HG03103 (cell line): Measurements from ENCODE around the gene NECAB3.

Experiments
- ATAC-seq: cut with Tn5 transposase; IDR thresholded peaks from one replicate; pipeline ENCODE4 v1.9.1; 2021; ENCODE audit warnings: low read depth; ENCODE audit not compliant: unreplicated experiment

The NECAB3 gene

DNA sequence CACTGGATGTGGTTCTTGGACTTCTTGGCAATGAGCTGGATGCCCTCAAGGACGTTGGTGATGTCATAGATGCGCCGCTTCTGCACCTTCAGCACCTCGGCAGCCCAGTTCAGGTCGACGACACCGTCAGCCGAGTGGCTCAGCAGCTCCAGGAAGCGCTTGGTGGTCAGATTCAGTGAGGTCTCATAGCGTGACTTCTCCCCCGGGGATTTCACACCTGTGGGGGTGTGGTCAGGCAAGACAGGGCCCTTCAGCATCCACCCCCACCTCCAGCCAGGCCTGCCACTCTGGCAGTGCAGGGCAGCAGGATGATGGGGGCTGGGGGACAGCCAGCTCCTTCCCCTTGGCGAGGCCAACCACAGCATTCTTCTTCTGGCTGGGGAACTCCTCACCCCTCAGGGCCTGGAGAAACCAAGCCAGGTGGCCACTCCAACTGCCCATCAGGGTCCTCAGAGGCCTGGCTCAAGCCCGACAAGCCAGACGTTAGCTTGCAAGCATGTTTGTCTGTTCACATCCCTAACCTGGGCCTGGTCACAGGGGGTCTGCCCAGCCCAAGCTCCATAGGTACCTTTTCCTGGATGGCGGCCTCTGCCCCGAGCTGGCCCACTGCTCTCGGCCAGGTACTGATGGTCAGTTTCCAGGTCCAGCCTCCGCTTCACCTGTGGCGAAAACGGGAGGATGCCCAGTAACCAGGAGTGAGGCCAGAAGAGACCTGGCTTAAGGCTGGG lies 5.7 kb upstream of the NECAB3 start:
- ATAC-seq: peak; percentile 61

DNA sequence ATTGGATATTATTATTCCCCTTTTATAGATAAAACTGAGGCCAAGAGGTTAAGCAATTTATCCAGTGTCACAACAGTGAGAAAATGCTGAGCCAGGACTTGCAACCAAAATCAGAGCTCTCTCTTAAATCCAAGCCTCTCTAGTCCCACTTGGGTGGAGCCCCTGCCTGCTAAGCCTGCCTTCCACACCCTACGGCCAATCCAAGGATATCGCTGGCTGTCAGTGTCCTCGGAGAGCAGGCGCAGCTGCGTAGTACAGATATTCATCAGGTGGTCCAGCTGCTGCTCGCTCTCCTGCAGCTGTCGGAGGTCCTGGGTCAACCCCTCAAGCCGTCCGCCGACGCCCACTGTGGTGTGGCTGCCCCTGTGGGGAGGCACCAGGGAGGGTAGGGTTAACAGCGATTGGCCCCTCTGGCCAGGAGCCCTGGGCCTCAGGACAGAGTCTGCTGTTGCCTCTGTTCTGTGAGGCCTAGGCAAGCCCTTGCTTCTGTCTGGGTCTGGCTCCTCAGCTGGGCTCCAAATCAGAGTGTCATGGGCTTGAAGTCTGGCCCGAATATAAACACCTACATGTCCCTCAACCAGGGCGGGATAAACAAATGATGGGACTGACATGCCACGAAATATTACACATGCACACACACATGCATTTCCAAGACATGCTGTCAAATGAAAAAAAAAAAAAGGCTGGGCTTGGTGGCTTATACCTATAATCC lies 3.9 kb upstream of the NECAB3 start:
- no peak for ATAC-seq

DNA sequence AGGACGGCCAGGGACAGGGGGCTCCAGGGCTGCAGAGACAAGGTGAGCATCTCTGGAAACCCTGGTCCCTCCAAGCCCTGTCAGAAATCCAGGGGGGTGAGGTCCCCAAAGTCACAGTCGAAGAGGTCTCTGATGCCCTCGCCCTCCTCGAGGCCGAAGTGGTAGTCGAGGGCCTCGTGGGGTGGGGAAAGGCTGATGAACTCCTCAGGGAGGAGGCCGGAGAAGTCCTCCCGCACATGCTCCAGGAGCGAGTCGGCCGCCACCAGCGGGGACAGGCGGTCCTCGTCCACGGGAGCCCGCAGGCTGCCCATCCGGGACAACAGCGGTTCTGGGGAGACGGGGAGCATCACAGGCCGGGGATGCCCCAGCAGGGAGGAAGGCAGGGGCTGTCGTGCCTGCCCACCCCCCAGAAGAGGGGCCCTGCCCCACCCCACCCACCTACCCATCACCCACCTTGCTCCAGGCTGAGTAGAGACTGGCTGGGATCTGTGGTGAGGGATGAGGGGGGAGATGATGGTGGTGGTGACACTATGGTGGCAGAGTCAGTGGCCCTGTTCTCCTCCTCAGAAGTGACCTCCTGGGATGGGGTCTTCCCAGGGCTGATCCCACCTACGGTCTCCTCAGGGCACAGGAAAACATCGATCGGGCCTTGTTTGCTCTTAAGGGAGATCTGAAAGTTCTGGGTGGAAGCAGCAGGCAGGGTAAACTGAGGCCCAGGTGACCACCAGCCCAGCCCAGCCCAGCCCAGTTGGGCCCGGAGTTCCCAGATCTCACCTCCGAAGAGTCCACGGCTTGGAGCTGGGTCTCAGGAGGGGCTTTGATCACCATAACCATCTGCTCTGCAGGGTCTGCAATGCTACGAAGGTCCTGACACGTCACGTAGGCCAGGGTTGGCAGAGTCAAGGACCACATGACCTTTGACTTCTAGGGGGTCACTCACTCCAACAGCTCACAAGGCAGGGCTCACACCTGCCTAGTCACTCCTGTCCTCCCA lies 2.7 kb upstream of the NECAB3 start:
- no peak for ATAC-seq

GRCh38 chr20:33676121-33676520 lies 1.9 kb upstream of the NECAB3 start:
- no peak for ATAC-seq

DNA sequence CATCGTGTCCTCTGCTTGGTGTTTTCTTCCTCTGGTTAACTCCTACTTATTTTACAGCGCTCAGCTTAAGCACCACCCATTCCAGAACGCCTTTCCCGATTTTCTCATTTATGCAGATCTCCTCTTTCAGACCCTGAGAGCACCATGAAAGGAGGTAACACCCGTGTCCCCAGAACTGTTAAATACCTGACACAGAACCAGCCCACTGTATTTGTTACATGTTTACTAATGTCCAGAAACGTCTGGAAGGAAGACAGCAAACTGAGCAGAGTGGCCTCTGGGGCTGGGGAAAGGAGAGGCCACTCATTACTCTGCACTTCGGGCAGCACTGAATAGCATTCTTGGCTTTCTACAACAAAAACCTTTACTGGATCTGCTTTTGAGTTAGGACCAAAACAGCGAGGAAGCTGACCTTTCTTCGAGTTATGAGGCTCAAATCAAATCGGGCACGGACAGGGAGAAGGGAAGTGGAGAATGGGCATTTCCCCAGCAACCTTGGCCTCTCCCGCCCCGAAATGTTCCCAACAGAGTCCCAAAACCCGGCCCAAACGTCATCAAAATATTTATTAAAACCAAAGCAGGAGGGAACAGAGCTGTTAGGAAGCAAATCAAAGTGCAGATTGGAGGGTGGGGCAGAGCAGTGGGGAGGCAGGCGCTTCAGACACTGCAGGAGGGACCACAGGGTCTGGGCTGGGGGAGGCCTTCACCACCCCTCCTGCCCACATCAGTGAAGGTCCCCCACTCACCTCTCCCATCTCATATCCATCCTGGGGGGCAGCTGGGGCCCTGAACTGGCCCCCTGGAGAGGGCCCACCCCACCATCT lies 1.1 kb upstream of the NECAB3 start:
- ATAC-seq: no peak

DNA sequence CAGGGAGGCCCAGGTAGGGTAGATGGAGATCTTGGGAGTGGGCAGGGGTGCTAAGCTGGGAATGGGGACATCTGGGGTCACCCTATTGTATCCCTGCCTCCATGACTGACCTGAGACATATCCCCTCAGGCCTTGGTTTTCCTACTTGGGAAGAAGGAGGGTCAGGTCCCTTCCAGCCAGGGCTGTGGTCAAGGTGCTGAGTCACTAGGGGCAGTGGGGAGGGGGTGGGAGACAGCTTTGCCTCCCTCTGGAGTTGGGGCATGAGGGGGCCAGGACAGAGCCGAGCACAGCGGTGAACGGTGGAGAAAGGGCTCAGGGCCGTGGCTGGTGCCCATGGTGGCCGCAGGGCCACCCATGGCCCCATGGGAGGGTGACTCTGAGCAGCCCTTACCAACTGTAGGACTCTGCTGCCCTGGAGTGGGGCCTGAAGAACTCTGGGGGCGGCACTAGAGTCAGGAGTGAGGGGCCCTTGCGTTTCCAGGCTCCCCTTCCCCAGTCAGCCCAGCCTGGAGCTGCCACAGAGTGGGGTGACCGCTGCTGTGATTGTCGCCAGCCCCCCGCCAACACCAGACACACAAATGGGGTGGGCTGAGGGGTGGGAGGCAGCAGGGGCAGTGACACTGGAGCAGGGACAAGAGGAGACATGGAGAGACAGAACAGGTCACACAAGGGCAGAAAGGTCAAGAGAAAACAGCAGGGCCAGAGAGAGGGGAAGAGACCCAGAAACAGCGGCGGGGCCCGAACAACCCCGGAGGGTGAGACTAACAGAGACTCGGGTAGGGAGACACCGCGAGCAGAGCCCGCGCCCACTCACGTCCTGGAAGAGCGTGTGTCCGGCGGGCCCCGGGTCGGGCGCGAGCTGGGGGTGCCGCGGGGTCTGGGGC lies 576 bp downstream of the NECAB3 start:
- peak; percentile 36 for ATAC-seq

DNA sequence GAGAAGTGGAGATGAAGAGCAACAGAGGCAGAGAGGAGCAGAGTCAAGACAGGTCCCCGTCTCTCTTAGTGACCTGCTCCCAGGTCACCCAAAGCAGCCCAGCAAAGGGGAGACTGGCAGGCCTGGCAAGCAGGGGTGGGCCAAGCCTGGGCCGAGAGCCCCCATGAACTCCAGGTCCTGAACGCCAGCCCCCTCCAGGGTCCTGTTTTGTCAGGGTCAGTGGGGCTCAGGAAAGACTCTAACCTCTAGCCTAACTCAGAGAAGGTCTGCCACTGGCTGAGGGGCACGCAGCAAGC lies 1.2 kb downstream of the NECAB3 start:
- ATAC-seq: no peak

GRCh38 chr20:33672426-33673113 lies 1.7 kb downstream of the NECAB3 start:
- ATAC-seq: no peak

DNA sequence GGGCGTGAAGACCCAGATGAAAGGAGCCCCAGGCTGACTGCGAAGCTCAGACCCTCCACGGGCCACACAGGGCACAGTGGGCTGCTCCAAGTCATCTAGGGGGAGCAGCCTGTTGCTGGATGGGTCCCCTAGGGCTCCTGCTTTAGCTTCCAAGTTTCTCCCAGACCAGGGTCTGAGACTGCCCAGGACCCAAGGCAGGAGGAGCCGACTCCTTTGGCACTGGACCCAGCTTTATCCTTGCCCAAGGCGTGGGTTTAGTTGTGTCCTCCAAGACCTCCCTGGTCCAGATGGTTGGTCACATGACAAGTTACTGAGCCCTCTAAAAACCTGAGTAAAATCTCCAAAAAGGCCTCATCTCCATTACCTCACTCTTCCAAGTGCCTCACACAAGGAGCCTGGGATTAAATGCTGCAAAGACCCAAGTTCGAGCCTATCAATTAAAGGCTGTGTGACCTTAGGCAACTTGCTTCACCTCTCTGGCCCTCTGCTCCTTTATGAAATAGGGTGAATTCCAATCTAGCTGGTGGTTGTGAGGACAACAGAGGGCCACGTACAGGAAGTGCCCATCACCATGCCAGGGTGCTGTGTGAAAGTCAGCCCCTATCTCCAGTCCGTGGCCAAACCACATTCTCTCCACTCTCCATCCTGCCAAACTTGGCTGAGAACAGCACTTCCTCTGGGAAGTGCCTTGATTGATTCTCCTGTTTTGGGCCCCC lies 2.5 kb downstream of the NECAB3 start:
- ATAC-seq: no peak

- ATAC-seq: no peak
Measured at GRCh38 chr20:33670715-33671499, 3.3 kb downstream of the NECAB3 start.

GRCh38 chr20:33669873-33670640 lies 4.2 kb downstream of the NECAB3 start:
- ATAC-seq: no peak

DNA sequence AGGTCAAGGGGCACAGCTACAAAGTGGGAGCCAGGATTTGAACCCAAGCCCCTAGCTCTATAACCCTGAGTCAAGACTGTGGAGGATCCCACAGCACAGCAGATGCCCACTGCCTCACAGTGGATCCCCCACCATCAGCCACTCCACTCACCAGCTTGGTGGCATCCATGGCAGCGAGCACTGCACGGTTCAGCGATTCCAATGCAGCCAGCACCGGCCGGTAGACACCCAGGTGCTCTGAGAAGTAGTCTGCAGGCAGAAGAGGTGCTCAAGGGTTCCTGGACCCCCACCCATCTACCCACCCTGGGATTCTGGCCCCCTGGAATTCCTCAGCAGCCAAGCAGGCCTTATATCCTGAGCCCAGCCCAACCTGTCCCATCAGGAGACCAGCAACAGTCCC lies 5.0 kb downstream of the NECAB3 start:
- no peak for ATAC-seq

GRCh38 chr20:33668466-33669155 lies 5.6 kb downstream of the NECAB3 start:
- no peak for ATAC-seq

DNA sequence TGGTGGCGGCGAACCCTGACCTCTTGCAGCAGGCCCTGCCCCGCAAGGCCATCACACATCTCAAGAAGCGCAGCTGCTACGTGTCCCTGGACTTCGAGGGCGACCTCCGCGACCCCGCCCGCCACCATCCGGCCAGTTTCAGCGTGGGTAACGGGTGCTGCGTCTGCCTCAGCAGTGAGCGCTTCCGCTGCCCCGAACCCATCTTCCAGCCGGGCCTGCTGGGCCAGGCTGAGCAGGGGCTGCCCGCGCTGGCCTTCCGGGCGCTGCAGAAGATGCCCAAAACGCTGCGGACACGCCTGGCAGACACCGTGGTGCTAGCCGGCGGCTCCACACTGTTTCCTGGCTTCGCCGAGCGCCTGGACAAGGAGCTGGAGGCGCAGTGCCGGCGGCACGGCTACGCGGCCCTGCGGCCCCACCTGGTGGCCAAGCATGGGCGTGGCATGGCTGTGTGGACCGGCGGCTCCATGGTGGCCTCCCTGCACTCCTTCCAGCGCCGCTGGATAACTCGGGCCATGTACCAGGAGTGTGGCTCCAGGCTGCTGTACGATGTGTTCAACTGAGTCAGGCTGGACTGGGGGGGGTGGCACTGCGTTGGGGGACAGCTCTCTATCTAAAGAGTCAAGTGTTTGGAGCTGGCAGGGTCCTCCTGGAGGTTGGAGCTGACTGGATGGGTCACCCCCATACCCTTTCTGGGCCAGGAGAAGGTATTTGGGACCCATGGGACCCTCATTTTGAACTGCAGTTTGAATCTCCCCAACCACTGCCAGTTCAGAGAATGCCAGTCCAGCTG lies 6.4 kb downstream of the NECAB3 start:
- no peak for ATAC-seq

- ATAC-seq: peak; percentile 3
Measured at GRCh38 chr20:33667245-33667675, 7.0 kb downstream of the NECAB3 start.
